ENCODE data around the gene HPCAL1. TPM values are rescaled to one million over a fixed set of nuclear protein-coding genes. Genes with fewer than 3 reads are reported as not detected.

The HPCAL1 gene
- total and polyA plus RNA-seq, 2 experiments from 2014 or later, result 8.3 to 25.4 TPM

DNA sequence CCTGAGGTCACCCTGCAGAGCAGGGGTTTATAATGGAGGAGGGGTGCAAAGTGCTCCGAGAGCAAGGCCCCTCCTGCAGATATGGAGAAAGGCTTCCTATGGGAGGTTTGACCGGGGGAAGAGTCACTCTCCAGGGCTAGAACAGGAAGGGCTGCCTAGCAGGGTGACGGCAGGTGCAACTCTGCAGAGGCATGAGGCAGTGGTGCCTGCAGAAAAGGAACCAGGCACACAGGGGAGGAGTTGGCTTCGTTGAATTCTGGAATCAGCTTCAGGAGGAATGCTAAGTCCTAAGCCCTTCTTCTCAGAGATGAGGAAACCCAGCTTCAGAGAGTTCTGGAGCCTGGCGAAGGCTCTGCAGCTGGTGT is 17.5 kb upstream of the HPCAL1 start:
- Mint-ChIP-seq H3K36me3 (ENCODE audit: low read depth) (no peaks in the 10 kb centered on the region), H3K4me1 (peaks cover 9% of the 10 kb centered on the region), H3K9me3 (no peaks in the 10 kb centered on the region), H3K27me3 (ENCODE audit: insufficient read depth, low read depth, poor library complexity) (peaks cover 14% of the 10 kb centered on the region), H3K27ac (no peak overlapping the region), H3K4me3 (no peak overlapping the region)
- Histone ChIP-seq H4K20me1 (replicated peaks; ENCODE audit: insufficient read depth) (no peaks in the 10 kb centered on the region), H3K4me2 (no peak overlapping the region), H3K4me1 (ENCODE audit: insufficient read depth) (no peaks in the 10 kb centered on the region), H2AFZ (peak overlapping the region; percentile 56; the same call in 1 of the 2 replicates), H3K27me3 (ENCODE audit: insufficient read depth) (no peaks in the 10 kb centered on the region), H3K9me2 (ENCODE audit: insufficient read depth) (no peaks in the 10 kb centered on the region), H3K4me3 (no peak overlapping the region), H3K27ac (ENCODE audit: low read depth) (no peak overlapping the region), H3F3A (replicated peaks; ENCODE audit: low read depth) (no peaks in the 10 kb centered on the region), H3K36me3 (ENCODE audit: insufficient read depth) (no peaks in the 10 kb centered on the region), H3K79me2 (replicated peaks; ENCODE audit: insufficient read depth) (no peaks in the 10 kb centered on the region)
- ATAC-seq (no peak), DNase-seq (ENCODE audit: low spot score) (no peak)
- no peak for TF ChIP-seq CREB1 (CRISPR knock-in tag; IDR thresholded peaks at IDR 0.05; ENCODE audit: low read depth)
- TF ChIP-seq ZNF331 (CRISPR knock-in tag; IDR thresholded peaks at IDR 0.05; ENCODE audit: low read depth), result no peak
- TF ChIP-seq NANOG (IDR thresholded peaks at IDR 0.05; ENCODE audit: borderline replicate concordance), result no peak
- TF ChIP-seq EZH2 (IDR thresholded peaks at IDR 0.05; ENCODE audit: low read depth, unreplicated experiment), result no peak
- no peak for TF ChIP-seq STAT1 (IDR thresholded peaks at IDR 0.05; ENCODE audit: unreplicated experiment)
- TF ChIP-seq JUNB (IDR thresholded peaks at IDR 0.05; ENCODE audit: unreplicated experiment), result no peak
- TF ChIP-seq, protein P1, sequence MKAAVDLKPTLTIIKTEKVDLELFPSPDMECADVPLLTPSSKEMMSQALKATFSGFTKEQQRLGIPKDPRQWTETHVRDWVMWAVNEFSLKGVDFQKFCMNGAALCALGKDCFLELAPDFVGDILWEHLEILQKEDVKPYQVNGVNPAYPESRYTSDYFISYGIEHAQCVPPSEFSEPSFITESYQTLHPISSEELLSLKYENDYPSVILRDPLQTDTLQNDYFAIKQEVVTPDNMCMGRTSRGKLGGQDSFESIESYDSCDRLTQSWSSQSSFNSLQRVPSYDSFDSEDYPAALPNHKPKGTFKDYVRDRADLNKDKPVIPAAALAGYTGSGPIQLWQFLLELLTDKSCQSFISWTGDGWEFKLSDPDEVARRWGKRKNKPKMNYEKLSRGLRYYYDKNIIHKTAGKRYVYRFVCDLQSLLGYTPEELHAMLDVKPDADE (IDR thresholded peaks at IDR 0.05), result no peak
- no peak for TF ChIP-seq REST (IDR thresholded peaks at IDR 0.05; ENCODE audit: unreplicated experiment)
- no peak for TF ChIP-seq ZNF114 (CRISPR knock-in tag; IDR thresholded peaks at IDR 0.05)

DNA sequence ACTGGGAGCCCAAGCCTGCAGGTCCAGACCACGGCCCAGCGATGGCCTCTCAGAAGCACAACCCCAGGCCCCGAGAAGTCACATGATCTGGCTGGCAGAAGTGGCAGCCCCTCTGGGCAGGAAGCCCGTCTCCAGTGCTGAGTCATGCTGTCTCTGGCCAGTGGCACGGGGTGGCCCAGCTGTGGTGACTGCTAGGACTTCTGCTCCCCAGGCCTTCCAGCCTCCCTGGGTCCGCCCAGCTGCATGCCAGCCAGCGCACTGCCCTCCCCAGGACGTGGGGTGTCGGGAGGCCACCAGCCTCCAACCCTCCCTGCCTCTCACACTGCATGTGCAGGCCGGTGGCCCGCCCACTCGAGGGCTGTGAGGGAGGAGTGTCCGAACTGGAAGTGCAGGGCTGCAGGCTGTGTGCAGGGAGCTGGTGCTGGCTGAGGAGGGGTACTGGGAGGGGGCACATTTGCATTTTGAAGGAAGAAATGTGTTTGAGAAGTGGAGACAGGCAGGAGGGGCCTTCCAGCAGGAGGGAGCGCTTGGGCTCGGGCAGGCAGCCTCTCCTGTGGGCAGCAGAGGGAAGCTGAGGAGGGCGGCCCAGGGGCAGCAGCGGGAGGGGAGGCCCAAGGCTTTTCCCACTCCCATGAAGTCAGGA is 17.0 kb upstream of the HPCAL1 start:
- peaks cover 13% of the 10 kb centered on the region for H3K27me3 Mint-ChIP-seq (ENCODE audit: insufficient read depth, low read depth, poor library complexity)
- H3K27ac ChIP-seq (ENCODE audit: low read depth), result no peak overlapping the region
- no peaks in the 10 kb centered on the region for H3K4me1 ChIP-seq (ENCODE audit: insufficient read depth)
- no peak overlapping the region for H3K4me3 ChIP-seq
- H3F3A ChIP-seq (replicated peaks; ENCODE audit: low read depth), result no peaks in the 10 kb centered on the region
- ATAC-seq, result peak; percentile 64
- no peaks in the 10 kb centered on the region for H3K9me3 Mint-ChIP-seq
- peaks cover 9% of the 10 kb centered on the region for H3K4me1 Mint-ChIP-seq
- no peak overlapping the region for H3K4me2 ChIP-seq
- no peaks in the 10 kb centered on the region for H3K36me3 ChIP-seq (ENCODE audit: insufficient read depth)
- H3K79me2 ChIP-seq (replicated peaks; ENCODE audit: insufficient read depth), result no peaks in the 10 kb centered on the region
- no peak for DNase-seq (ENCODE audit: low spot score)
- H3K27ac Mint-ChIP-seq, result 0 out of 2 replicates have a peak overlapping the region, but pooled peaks have one; percentile 23
- no peak overlapping the region for H3K4me3 Mint-ChIP-seq
- no peaks in the 10 kb centered on the region for H3K36me3 Mint-ChIP-seq (ENCODE audit: low read depth)
- H3K27me3 ChIP-seq (ENCODE audit: insufficient read depth), result no peaks in the 10 kb centered on the region
- peak overlapping the region; percentile 56 for H2AFZ ChIP-seq
- H3K9me2 ChIP-seq (ENCODE audit: insufficient read depth), result no peaks in the 10 kb centered on the region
- no peaks in the 10 kb centered on the region for H4K20me1 ChIP-seq (replicated peaks; ENCODE audit: insufficient read depth)
- TF ChIP-seq, protein P1 (IDR thresholded peaks at IDR 0.05), result no peak
- TF ChIP-seq, protein P2, sequence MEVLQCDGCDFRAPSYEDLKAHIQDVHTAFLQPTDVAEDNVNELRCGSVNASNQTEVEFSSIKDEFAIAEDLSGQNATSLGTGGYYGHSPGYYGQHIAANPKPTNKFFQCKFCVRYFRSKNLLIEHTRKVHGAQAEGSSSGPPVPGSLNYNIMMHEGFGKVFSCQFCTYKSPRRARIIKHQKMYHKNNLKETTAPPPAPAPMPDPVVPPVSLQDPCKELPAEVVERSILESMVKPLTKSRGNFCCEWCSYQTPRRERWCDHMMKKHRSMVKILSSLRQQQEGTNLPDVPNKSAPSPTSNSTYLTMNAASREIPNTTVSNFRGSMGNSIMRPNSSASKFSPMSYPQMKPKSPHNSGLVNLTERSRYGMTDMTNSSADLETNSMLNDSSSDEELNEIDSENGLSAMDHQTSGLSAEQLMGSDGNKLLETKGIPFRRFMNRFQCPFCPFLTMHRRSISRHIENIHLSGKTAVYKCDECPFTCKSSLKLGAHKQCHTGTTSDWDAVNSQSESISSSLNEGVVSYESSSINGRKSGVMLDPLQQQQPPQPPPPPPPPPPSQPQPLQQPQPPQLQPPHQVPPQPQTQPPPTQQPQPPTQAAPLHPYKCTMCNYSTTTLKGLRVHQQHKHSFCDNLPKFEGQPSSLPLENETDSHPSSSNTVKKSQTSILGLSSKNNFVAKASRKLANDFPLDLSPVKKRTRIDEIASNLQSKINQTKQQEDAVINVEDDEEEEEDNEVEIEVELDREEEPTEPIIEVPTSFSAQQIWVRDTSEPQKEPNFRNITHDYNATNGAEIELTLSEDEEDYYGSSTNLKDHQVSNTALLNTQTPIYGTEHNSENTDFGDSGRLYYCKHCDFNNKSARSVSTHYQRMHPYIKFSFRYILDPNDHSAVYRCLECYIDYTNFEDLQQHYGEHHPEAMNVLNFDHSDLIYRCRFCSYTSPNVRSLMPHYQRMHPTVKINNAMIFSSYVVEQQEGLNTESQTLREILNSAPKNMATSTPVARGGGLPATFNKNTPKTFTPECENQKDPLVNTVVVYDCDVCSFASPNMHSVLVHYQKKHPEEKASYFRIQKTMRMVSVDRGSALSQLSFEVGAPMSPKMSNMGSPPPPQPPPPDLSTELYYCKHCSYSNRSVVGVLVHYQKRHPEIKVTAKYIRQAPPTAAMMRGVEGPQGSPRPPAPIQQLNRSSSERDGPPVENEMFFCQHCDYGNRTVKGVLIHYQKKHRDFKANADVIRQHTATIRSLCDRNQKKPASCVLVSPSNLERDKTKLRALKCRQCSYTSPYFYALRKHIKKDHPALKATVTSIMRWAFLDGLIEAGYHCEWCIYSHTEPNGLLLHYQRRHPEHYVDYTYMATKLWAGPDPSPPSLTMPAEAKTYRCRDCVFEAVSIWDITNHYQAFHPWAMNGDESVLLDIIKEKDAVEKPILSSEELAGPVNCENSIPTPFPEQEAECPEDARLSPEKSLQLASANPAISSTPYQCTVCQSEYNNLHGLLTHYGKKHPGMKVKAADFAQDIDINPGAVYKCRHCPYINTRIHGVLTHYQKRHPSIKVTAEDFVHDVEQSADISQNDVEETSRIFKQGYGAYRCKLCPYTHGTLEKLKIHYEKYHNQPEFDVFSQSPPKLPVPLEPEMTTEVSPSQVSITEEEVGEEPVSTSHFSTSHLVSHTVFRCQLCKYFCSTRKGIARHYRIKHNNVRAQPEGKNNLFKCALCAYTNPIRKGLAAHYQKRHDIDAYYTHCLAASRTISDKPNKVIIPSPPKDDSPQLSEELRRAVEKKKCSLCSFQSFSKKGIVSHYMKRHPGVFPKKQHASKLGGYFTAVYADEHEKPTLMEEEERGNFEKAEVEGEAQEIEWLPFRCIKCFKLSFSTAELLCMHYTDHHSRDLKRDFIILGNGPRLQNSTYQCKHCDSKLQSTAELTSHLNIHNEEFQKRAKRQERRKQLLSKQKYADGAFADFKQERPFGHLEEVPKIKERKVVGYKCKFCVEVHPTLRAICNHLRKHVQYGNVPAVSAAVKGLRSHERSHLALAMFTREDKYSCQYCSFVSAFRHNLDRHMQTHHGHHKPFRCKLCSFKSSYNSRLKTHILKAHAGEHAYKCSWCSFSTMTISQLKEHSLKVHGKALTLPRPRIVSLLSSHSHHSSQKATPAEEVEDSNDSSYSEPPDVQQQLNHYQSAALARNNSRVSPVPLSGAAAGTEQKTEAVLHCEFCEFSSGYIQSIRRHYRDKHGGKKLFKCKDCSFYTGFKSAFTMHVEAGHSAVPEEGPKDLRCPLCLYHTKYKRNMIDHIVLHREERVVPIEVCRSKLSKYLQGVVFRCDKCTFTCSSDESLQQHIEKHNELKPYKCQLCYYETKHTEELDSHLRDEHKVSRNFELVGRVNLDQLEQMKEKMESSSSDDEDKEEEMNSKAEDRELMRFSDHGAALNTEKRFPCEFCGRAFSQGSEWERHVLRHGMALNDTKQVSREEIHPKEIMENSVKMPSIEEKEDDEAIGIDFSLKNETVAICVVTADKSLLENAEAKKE (CRISPR knock-in tag; IDR thresholded peaks at IDR 0.05), result no peak

Data from GM23338 (cell line).